ENCODE data around the gene ARSA.

The ARSA gene

GRCh38 chr22:50599816-50600455 is 28.0 kb downstream of the ARSA start:
- Histone ChIP-seq H3K4me3 (ENCODE audit: low read length) (peak overlapping the region; percentile 13; the same call in 1 of the 2 replicates), H3K27me3 (ENCODE audit: insufficient read depth, low read length) (peaks cover 81% of the 10 kb centered on the region)
- WGBS: 19% methylated on average over 52 of the region's 52 CpGs

GRCh38 chr22:50597097-50597496 is 30.9 kb downstream of the ARSA start:
- Histone ChIP-seq H3K9ac (ENCODE audit: low read depth, low read length) (no peak overlapping the region), H3K9me3 (ENCODE audit: insufficient read depth, low read depth, low read length) (no peaks in the 10 kb centered on the region), H3K4me3 (ENCODE audit: low read length) (no peak overlapping the region), H3K4me1 (ENCODE audit: insufficient read depth, low read length) (no peaks in the 10 kb centered on the region), H3K36me3 (ENCODE audit: insufficient read depth, low read length) (no peaks in the 10 kb centered on the region), H3K27me3 (ENCODE audit: insufficient read depth, low read length) (peaks cover 54% of the 10 kb centered on the region), H3K27ac (ENCODE audit: low read depth, low read length) (no peak overlapping the region)
- 84% methylated on average over 5 of the region's 5 CpGs for WGBS

More at GRCh38 chr22:50599816-50600455, 28.0 kb downstream of the ARSA start:
- no peak overlapping the region for H3K9ac ChIP-seq (ENCODE audit: low read depth, low read length)
- no peaks in the 10 kb centered on the region for H3K9me3 ChIP-seq (ENCODE audit: insufficient read depth, low read depth, low read length)
- H3K4me1 ChIP-seq (ENCODE audit: insufficient read depth, low read length): no peaks in the 10 kb centered on the region
- H3K36me3 ChIP-seq (ENCODE audit: insufficient read depth, low read length): no peaks in the 10 kb centered on the region
- H3K27ac ChIP-seq (ENCODE audit: low read depth, low read length): no peak overlapping the region

GRCh38 chr22:50595189-50595588 is 32.8 kb downstream of the ARSA start:
- 90% methylated on average over 3 of the region's 3 CpGs for WGBS
- no peak overlapping the region for H3K27ac ChIP-seq (ENCODE audit: low read depth, low read length)
- H3K4me1 ChIP-seq (ENCODE audit: insufficient read depth, low read length): no peaks in the 10 kb centered on the region
- H3K9ac ChIP-seq (ENCODE audit: low read depth, low read length): no peak overlapping the region
- no peaks in the 10 kb centered on the region for H3K36me3 ChIP-seq (ENCODE audit: insufficient read depth, low read length)
- peaks cover 38% of the 10 kb centered on the region for H3K27me3 ChIP-seq (ENCODE audit: insufficient read depth, low read length)
- no peaks in the 10 kb centered on the region for H3K9me3 ChIP-seq (ENCODE audit: insufficient read depth, low read depth, low read length)
- H3K4me3 ChIP-seq (ENCODE audit: low read length): no peak overlapping the region

GRCh38 chr22:50587407-50587806 is 40.5 kb downstream of the ARSA start:
- peaks cover 6% of the 10 kb centered on the region; the same call in 1 of the 2 replicates for H3K4me1 ChIP-seq (ENCODE audit: insufficient read depth, low read length)
- WGBS: 88% methylated on average over 5 of the region's 5 CpGs

GRCh38 chr22:50586416-50586815 is 41.5 kb downstream of the ARSA start:
- Histone ChIP-seq H3K27ac (ENCODE audit: low read depth, low read length) (no peak overlapping the region), H3K4me3 (ENCODE audit: low read length) (no peak overlapping the region), H3K27me3 (ENCODE audit: insufficient read depth, low read length) (peaks cover 11% of the 10 kb centered on the region; the same call in 1 of the 2 replicates), H3K4me1 (ENCODE audit: insufficient read depth, low read length) (peaks cover 6% of the 10 kb centered on the region; the same call in 1 of the 2 replicates), H3K9me3 (ENCODE audit: insufficient read depth, low read depth, low read length) (no peaks in the 10 kb centered on the region), H3K36me3 (ENCODE audit: insufficient read depth, low read length) (no peaks in the 10 kb centered on the region), H3K9ac (ENCODE audit: low read depth, low read length) (no peak overlapping the region)
- 84% methylated on average over 5 of the region's 5 CpGs for WGBS

More at GRCh38 chr22:50587407-50587806, 40.5 kb downstream of the ARSA start:
- Histone ChIP-seq H3K27ac (ENCODE audit: low read depth, low read length) (no peak overlapping the region), H3K9me3 (ENCODE audit: insufficient read depth, low read depth, low read length) (no peaks in the 10 kb centered on the region), H3K9ac (ENCODE audit: low read depth, low read length) (no peak overlapping the region), H3K27me3 (ENCODE audit: insufficient read depth, low read length) (peaks cover 11% of the 10 kb centered on the region; the same call in 1 of the 2 replicates), H3K4me3 (ENCODE audit: low read length) (no peak overlapping the region), H3K36me3 (ENCODE audit: insufficient read depth, low read length) (no peaks in the 10 kb centered on the region)

- Histone ChIP-seq H3K9ac (ENCODE audit: low read depth, low read length) (no peak overlapping the region), H3K27ac (ENCODE audit: low read depth, low read length) (no peak overlapping the region), H3K27me3 (ENCODE audit: insufficient read depth, low read length) (peaks cover 11% of the 10 kb centered on the region; the same call in 1 of the 2 replicates), H3K4me3 (ENCODE audit: low read length) (no peak overlapping the region), H3K4me1 (ENCODE audit: insufficient read depth, low read length) (peaks cover 6% of the 10 kb centered on the region; the same call in 1 of the 2 replicates), H3K36me3 (ENCODE audit: insufficient read depth, low read length) (peaks cover 5% of the 10 kb centered on the region), H3K9me3 (ENCODE audit: insufficient read depth, low read depth, low read length) (no peaks in the 10 kb centered on the region)
- WGBS: 95% methylated on average over 8 of the region's 8 CpGs
Measured at GRCh38 chr22:50585781-50586180, 42.2 kb downstream of the ARSA start.

GRCh38 chr22:50585238-50585637 is 42.7 kb downstream of the ARSA start:
- Histone ChIP-seq H3K36me3 (ENCODE audit: insufficient read depth, low read length) (peaks cover 8% of the 10 kb centered on the region), H3K4me1 (ENCODE audit: insufficient read depth, low read length) (peaks cover 6% of the 10 kb centered on the region; the same call in 1 of the 2 replicates), H3K27ac (ENCODE audit: low read depth, low read length) (no peak overlapping the region), H3K4me3 (ENCODE audit: low read length) (no peak overlapping the region), H3K9ac (ENCODE audit: low read depth, low read length) (no peak overlapping the region), H3K27me3 (ENCODE audit: insufficient read depth, low read length) (peaks cover 11% of the 10 kb centered on the region; the same call in 1 of the 2 replicates), H3K9me3 (ENCODE audit: insufficient read depth, low read depth, low read length) (no peaks in the 10 kb centered on the region)
- 90% methylated on average over 3 of the region's 3 CpGs for WGBS

- Histone ChIP-seq H3K9me3 (ENCODE audit: insufficient read depth, low read depth, low read length) (no peaks in the 10 kb centered on the region), H3K4me1 (ENCODE audit: insufficient read depth, low read length) (peaks cover 6% of the 10 kb centered on the region; the same call in 1 of the 2 replicates), H3K36me3 (ENCODE audit: insufficient read depth, low read length) (peaks cover 16% of the 10 kb centered on the region), H3K27me3 (ENCODE audit: insufficient read depth, low read length) (0 out of 2 replicates have a peak, but pooled peaks cover 4% of the 10 kb centered on the region), H3K27ac (ENCODE audit: low read depth, low read length) (no peak overlapping the region), H3K9ac (ENCODE audit: low read depth, low read length) (no peak overlapping the region), H3K4me3 (ENCODE audit: low read length) (peak overlapping the region; percentile 88; the same call in 1 of the 2 replicates)
- WGBS: 89% methylated on average over 23 of the region's 23 CpGs
Measured at GRCh38 chr22:50584106-50585096, 43.6 kb downstream of the ARSA start.

- Histone ChIP-seq H3K4me3 (ENCODE audit: low read length) (peak overlapping the region; percentile 88), H3K36me3 (ENCODE audit: insufficient read depth, low read length) (peaks cover 26% of the 10 kb centered on the region), H3K4me1 (ENCODE audit: insufficient read depth, low read length) (peaks cover 6% of the 10 kb centered on the region; the same call in 1 of the 2 replicates), H3K27ac (ENCODE audit: low read depth, low read length) (peak overlapping the region; percentile 36; the same call in 1 of the 2 replicates), H3K27me3 (ENCODE audit: insufficient read depth, low read length) (0 out of 2 replicates have a peak, but pooled peaks cover 4% of the 10 kb centered on the region), H3K9me3 (ENCODE audit: insufficient read depth, low read depth, low read length) (no peaks in the 10 kb centered on the region), H3K9ac (ENCODE audit: low read depth, low read length) (peak overlapping the region; percentile 77)
- 6% methylated on average over 37 of the region's 37 CpGs for WGBS
Measured at GRCh38 chr22:50583294-50583861, 44.6 kb downstream of the ARSA start.

GRCh38 chr22:50582493-50583293 is 45.3 kb downstream of the ARSA start, which contains the start of gene CHKB:
Gene CHKB (minus strand): TSS chr22:50582849. CDS start chr22:50582781, 68 bp downstream.
- H3K9ac ChIP-seq (ENCODE audit: low read depth, low read length): peak within 1 kb of the TSS; percentile 93
- H3K9me3 ChIP-seq (ENCODE audit: insufficient read depth, low read depth, low read length): no peaks in the 10 kb centered on the region
- peak within 1 kb of the TSS; percentile 88 for H3K4me3 ChIP-seq (ENCODE audit: low read length)
- H3K27me3 ChIP-seq (ENCODE audit: insufficient read depth, low read length): 0 out of 2 replicates have a peak, but pooled peaks cover 4% of the 10 kb centered on the region
- WGBS: under 1% methylated on average over 96 of the region's 96 CpGs
- H3K27ac ChIP-seq (ENCODE audit: low read depth, low read length): peak within 1 kb of the TSS; percentile 100
- H3K36me3 ChIP-seq (ENCODE audit: insufficient read depth, low read length): peaks cover 26% of the 10 kb centered on the region
- H3K4me1 ChIP-seq (ENCODE audit: insufficient read depth, low read length): peaks cover 6% of the 10 kb centered on the region; the same call in 1 of the 2 replicates
